ENCODE results near the gene PRPSAP1. TPM values are rescaled to one million over a fixed set of nuclear protein-coding genes. Genes with fewer than 3 reads are reported as not detected.

Gene PRPSAP1
- total RNA-seq, 1 experiment from 2014 or later: 38.4 TPM

DNA sequence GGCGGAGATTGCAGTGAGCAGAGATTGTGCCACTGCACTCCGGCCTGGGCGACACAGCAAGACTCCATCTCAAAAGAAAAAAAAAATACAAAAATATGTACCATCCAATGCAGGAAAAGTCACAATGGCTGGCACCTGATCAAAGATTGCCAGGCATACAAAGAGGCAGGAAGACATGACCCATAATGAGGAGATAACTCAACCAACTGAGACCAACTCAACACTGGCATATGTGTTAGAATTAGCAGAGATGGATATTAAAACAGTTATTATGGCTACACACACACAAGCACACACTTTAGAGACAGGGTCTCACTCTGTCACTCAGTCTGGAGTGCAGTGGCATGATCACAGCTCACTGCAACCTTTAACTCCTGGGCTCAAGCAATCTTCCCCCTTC, 56.3 kb downstream of the PRPSAP1 start:
- Histone ChIP-seq H3K79me2 (ENCODE audit: insufficient read depth, low read length) (no peaks in the 10 kb centered on the region), H3K23me2 (ENCODE audit: insufficient read length, low read depth, low read length, poor library complexity, severe bottlenecking) (no peaks in the 10 kb centered on the region), H4K20me1 (ENCODE audit: control insufficient read depth, insufficient read depth, insufficient read length) (no peaks in the 10 kb centered on the region)

More for the DNA sequence above, 56.3 kb downstream of the PRPSAP1 start:
- Histone ChIP-seq H2AK5ac (ENCODE audit: insufficient read length, low read length) (no peak overlapping the region), H3K23ac (ENCODE audit: insufficient read length, low read depth, low read length) (no peak overlapping the region), H3K79me1 (ENCODE audit: insufficient read depth, low read depth, low read length, poor library complexity, severe bottlenecking) (no peaks in the 10 kb centered on the region), H2AFZ (ENCODE audit: low read length) (no peak overlapping the region), H3K27me3 (ENCODE audit: insufficient read depth, low read length) (no peaks in the 10 kb centered on the region), H3K18ac (ENCODE audit: insufficient read length, low read depth, low read length) (no peak overlapping the region), H3K9ac (ENCODE audit: extremely low read depth, insufficient read length, low read length) (no peak overlapping the region), H3K9me3 (ENCODE audit: control insufficient read depth, low read depth, low read length) (no peaks in the 10 kb centered on the region), H3K27ac (ENCODE audit: insufficient read length, low read depth, low read length) (no peak overlapping the region), H4K91ac (ENCODE audit: insufficient read length, low read depth, low read length) (no peak overlapping the region), H3K4me2 (ENCODE audit: insufficient read depth, insufficient read length, low read length) (no peak overlapping the region), H2BK15ac (ENCODE audit: low read depth, low read length) (no peak overlapping the region), H2BK20ac (ENCODE audit: low read depth, low read length, poor library complexity, severe bottlenecking) (no peak overlapping the region), H3T11ph (ENCODE audit: low read length) (no peak overlapping the region), H4K8ac (replicated peaks; ENCODE audit: insufficient read length, low read depth, low read length) (no peak overlapping the region), H2BK120ac (ENCODE audit: low read depth, low read length, poor library complexity, severe bottlenecking) (no peak overlapping the region), H3K14ac (ENCODE audit: insufficient read depth, low read length) (no peak overlapping the region), H3K56ac (ENCODE audit: insufficient read length, low read depth, low read length) (no peak overlapping the region), H2BK5ac (ENCODE audit: insufficient read length, low read length) (no peak overlapping the region), H3K4me1 (ENCODE audit: insufficient read depth, low read length) (no peaks in the 10 kb centered on the region), H4K5ac (ENCODE audit: insufficient read length, low read depth, low read length) (no peak overlapping the region), H2BK12ac (ENCODE audit: insufficient read length, low read depth, low read length) (no peak overlapping the region), H3K4ac (ENCODE audit: low read depth, low read length) (no peak overlapping the region)
- H3K9me3 Mint-ChIP-seq: no peaks in the 10 kb centered on the region
- TF ChIP-seq, protein P1, sequence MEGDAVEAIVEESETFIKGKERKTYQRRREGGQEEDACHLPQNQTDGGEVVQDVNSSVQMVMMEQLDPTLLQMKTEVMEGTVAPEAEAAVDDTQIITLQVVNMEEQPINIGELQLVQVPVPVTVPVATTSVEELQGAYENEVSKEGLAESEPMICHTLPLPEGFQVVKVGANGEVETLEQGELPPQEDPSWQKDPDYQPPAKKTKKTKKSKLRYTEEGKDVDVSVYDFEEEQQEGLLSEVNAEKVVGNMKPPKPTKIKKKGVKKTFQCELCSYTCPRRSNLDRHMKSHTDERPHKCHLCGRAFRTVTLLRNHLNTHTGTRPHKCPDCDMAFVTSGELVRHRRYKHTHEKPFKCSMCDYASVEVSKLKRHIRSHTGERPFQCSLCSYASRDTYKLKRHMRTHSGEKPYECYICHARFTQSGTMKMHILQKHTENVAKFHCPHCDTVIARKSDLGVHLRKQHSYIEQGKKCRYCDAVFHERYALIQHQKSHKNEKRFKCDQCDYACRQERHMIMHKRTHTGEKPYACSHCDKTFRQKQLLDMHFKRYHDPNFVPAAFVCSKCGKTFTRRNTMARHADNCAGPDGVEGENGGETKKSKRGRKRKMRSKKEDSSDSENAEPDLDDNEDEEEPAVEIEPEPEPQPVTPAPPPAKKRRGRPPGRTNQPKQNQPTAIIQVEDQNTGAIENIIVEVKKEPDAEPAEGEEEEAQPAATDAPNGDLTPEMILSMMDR (conservative IDR thresholded peaks at IDR 0.05): no peak
- peaks cover 3% of the 10 kb centered on the region in 2 experiments; a peak in 2 of 4 replicates for H3K4me1 Mint-ChIP-seq
- DNase-seq: no peak
- H3K27ac Mint-ChIP-seq: no peak overlapping the region; a peak in 2 of 7 replicates
- H3K36me3 Mint-ChIP-seq (ENCODE audit: insufficient read depth in 1 of 3, low read depth in 3 of 3): no peaks in the 10 kb centered on the region; a peak in 3 of 7 replicates
- WGBS (ENCODE audit: extremely low coverage, insufficient read length, low lambda C conversion rate): no CpG with 5 or more reads among the region's 3 CpGs
- H3K4me3 Mint-ChIP-seq: no peak overlapping the region
- H3K27me3 Mint-ChIP-seq (ENCODE audit: low read depth): no peaks in the 10 kb centered on the region

Measured in H9 (cell line).